ENCODE results near the gene NPAS2. TPM values are rescaled to one million over a fixed set of nuclear protein-coding genes. Genes with fewer than 3 reads are reported as not detected.

NPAS2 gene
- polyA plus RNA-seq, 1 donor from 2014 or later, result 1.7 TPM

- no peak overlapping the region for H3K27ac Mint-ChIP-seq
- H3K9me3 Mint-ChIP-seq, result peaks cover 0 to 1% (median 0%) of the 10 kb centered on the region in 3 donors
- peaks cover 31% of the 10 kb centered on the region for H3K27me3 Mint-ChIP-seq
- H3K36me3 Mint-ChIP-seq, result no peaks in the 10 kb centered on the region
- H3K4me1 Mint-ChIP-seq, result peaks cover 0 to 1% (median 0%) of the 10 kb centered on the region in 3 donors
- H3K4me3 Mint-ChIP-seq, result no peak overlapping the region
Observed at GRCh38 chr2:100902817-100903405, 83.0 kb downstream of the NPAS2 start.

- no peak overlapping the region for H3K4me3 Mint-ChIP-seq
- no peak overlapping the region for H3K27ac Mint-ChIP-seq
Observed at GRCh38 chr2:100903534-100904258, 83.8 kb downstream of the NPAS2 start.

GRCh38 chr2:100905132-100905805 lies 85.3 kb downstream of the NPAS2 start:
- no peak overlapping the region for H3K27ac Mint-ChIP-seq
- H3K9me3 Mint-ChIP-seq, result peaks cover 0 to 1% (median 0%) of the 10 kb centered on the region in 3 donors
- peaks cover 26% of the 10 kb centered on the region for H3K27me3 Mint-ChIP-seq
- H3K36me3 Mint-ChIP-seq, result no peaks in the 10 kb centered on the region
- no peak overlapping the region for H3K4me3 Mint-ChIP-seq
- H3K4me1 Mint-ChIP-seq, result peaks cover 0 to 3% (median 0%) of the 10 kb centered on the region in 3 donors

More at GRCh38 chr2:100903534-100904258, 83.8 kb downstream of the NPAS2 start:
- Mint-ChIP-seq H3K27me3 (peaks cover 32% of the 10 kb centered on the region), H3K36me3 (no peaks in the 10 kb centered on the region), H3K9me3 (peaks cover 0 to 1% (median 0%) of the 10 kb centered on the region in 3 donors), H3K4me1 (peaks cover 0 to 2% (median 0%) of the 10 kb centered on the region in 3 donors)

GRCh38 chr2:100906131-100906530 lies 86.2 kb downstream of the NPAS2 start:
- Mint-ChIP-seq H3K4me1 (peaks cover 0 to 3% (median 0%) of the 10 kb centered on the region in 3 donors), H3K4me3 (no peak overlapping the region), H3K27ac (no peak overlapping the region), H3K27me3 (peaks cover 25% of the 10 kb centered on the region), H3K9me3 (no peaks in the 10 kb centered on the region), H3K36me3 (no peaks in the 10 kb centered on the region)

GRCh38 chr2:100906679-100907078 lies 86.7 kb downstream of the NPAS2 start:
- peaks cover 23% of the 10 kb centered on the region for H3K27me3 Mint-ChIP-seq

GRCh38 chr2:100907832-100908231 lies 87.9 kb downstream of the NPAS2 start:
- no peaks in the 10 kb centered on the region for H3K36me3 Mint-ChIP-seq
- H3K27me3 Mint-ChIP-seq, result peaks cover 17% of the 10 kb centered on the region
- H3K4me3 Mint-ChIP-seq, result no peak overlapping the region
- no peaks in the 10 kb centered on the region for H3K9me3 Mint-ChIP-seq
- no peak overlapping the region for H3K27ac Mint-ChIP-seq
- peaks cover 0 to 3% (median 0%) of the 10 kb centered on the region in 3 donors for H3K4me1 Mint-ChIP-seq

More at GRCh38 chr2:100906679-100907078, 86.7 kb downstream of the NPAS2 start:
- no peak overlapping the region for H3K27ac Mint-ChIP-seq
- H3K4me1 Mint-ChIP-seq, result peaks cover 0 to 3% (median 0%) of the 10 kb centered on the region in 3 donors
- H3K36me3 Mint-ChIP-seq, result no peaks in the 10 kb centered on the region
- no peaks in the 10 kb centered on the region for H3K9me3 Mint-ChIP-seq
- no peak overlapping the region for H3K4me3 Mint-ChIP-seq

- H3K27me3 Mint-ChIP-seq, result peaks cover 23% of the 10 kb centered on the region
- H3K27ac Mint-ChIP-seq, result no peak overlapping the region
- no peaks in the 10 kb centered on the region for H3K9me3 Mint-ChIP-seq
- peaks cover 0 to 3% (median 0%) of the 10 kb centered on the region in 3 donors for H3K4me1 Mint-ChIP-seq
- no peaks in the 10 kb centered on the region for H3K36me3 Mint-ChIP-seq
- no peak overlapping the region for H3K4me3 Mint-ChIP-seq
Observed at GRCh38 chr2:100909534-100910081, 89.7 kb downstream of the NPAS2 start.

GRCh38 chr2:100910111-100910510 lies 90.2 kb downstream of the NPAS2 start:
- Mint-ChIP-seq H3K4me3 (no peak overlapping the region), H3K27me3 (peaks cover 25% of the 10 kb centered on the region), H3K36me3 (no peaks in the 10 kb centered on the region), H3K27ac (no peak overlapping the region), H3K4me1 (peaks cover 0 to 3% (median 0%) of the 10 kb centered on the region in 3 donors), H3K9me3 (no peaks in the 10 kb centered on the region)

- H3K9me3 Mint-ChIP-seq, result no peaks in the 10 kb centered on the region
- H3K36me3 Mint-ChIP-seq, result peaks cover 1% of the 10 kb centered on the region
- peaks cover 9% of the 10 kb centered on the region for H3K27me3 Mint-ChIP-seq
- no peak overlapping the region for H3K4me3 Mint-ChIP-seq
- H3K27ac Mint-ChIP-seq, result no peak overlapping the region
- H3K4me1 Mint-ChIP-seq, result peaks cover under 1 to 2% (median 2%) of the 10 kb centered on the region in 3 donors
Observed at GRCh38 chr2:100919316-100919715, 99.4 kb downstream of the NPAS2 start.

- no peak overlapping the region for H3K27ac Mint-ChIP-seq
- peaks cover 6 to 8% (median 7%) of the 10 kb centered on the region in 3 donors for H3K4me1 Mint-ChIP-seq
- H3K4me3 Mint-ChIP-seq, result no peak overlapping the region
- no peaks in the 10 kb centered on the region for H3K36me3 Mint-ChIP-seq
- peaks cover 4% of the 10 kb centered on the region for H3K27me3 Mint-ChIP-seq
- no peaks in the 10 kb centered on the region for H3K9me3 Mint-ChIP-seq
Observed at GRCh38 chr2:100921685-100922161, 101.8 kb downstream of the NPAS2 start.

- Mint-ChIP-seq H3K4me1 (peaks cover 6 to 8% (median 7%) of the 10 kb centered on the region in 3 donors), H3K36me3 (peaks cover 2% of the 10 kb centered on the region), H3K27ac (no peak overlapping the region), H3K4me3 (no peak overlapping the region), H3K27me3 (peaks cover 2% of the 10 kb centered on the region), H3K9me3 (no peaks in the 10 kb centered on the region)
Observed at GRCh38 chr2:100923461-100924060, 103.6 kb downstream of the NPAS2 start.

- Mint-ChIP-seq H3K27me3 (peaks cover 2% of the 10 kb centered on the region), H3K9me3 (no peaks in the 10 kb centered on the region), H3K4me3 (peak overlapping the region in 1 of 4 donors; percentile 86), H3K36me3 (peaks cover 2% of the 10 kb centered on the region), H3K4me1 (peaks cover 6 to 8% (median 7%) of the 10 kb centered on the region in 3 donors), H3K27ac (no peak overlapping the region)
Observed at GRCh38 chr2:100924122-100924519, 104.2 kb downstream of the NPAS2 start.

GRCh38 chr2:100924520-100925451 lies 104.8 kb downstream of the NPAS2 start:
- peak overlapping the region in 3 of 4 donors; percentile 29 to 86 (median 56) for H3K4me3 Mint-ChIP-seq
- no peak overlapping the region for H3K27ac Mint-ChIP-seq
- peaks cover 2% of the 10 kb centered on the region for H3K36me3 Mint-ChIP-seq
- H3K4me1 Mint-ChIP-seq, result peaks cover 6 to 8% (median 7%) of the 10 kb centered on the region in 3 donors
- H3K27me3 Mint-ChIP-seq, result peaks cover 2% of the 10 kb centered on the region
- no peaks in the 10 kb centered on the region for H3K9me3 Mint-ChIP-seq

GRCh38 chr2:100928235-100928634 lies 108.3 kb downstream of the NPAS2 start:
- no peaks in the 10 kb centered on the region for H3K9me3 Mint-ChIP-seq
- H3K4me3 Mint-ChIP-seq, result no peak overlapping the region
- H3K36me3 Mint-ChIP-seq, result peaks cover 2% of the 10 kb centered on the region
- no peak overlapping the region for H3K27ac Mint-ChIP-seq
- peaks cover 6 to 8% (median 7%) of the 10 kb centered on the region in 3 donors for H3K4me1 Mint-ChIP-seq
- H3K27me3 Mint-ChIP-seq, result peaks cover 6% of the 10 kb centered on the region
